Prostate gland (tissue), 2 donors: ENCODE results near the gene RTF1.

Experiments
- POLR2A ChIP-seq: fragments of 450-650 bp; IDR thresholded peaks from one replicate; pipeline ENCODE4 v1.6.1; 2016; ENCODE audit warnings: antibody characterized with exemption, mild to moderate bottlenecking
- TF ChIP-seq, protein P1 (sequence below), 4 experiments: fragments of 200-600 bp in 2 of 4; fragments of 450-650 bp in 2 of 4; sonication (generic) in 2 of 4; IDR thresholded peaks; 1 replicate in 3 of 4; 2 replicates in 1 of 4; pipeline ENCODE4 v1.5.1; 2016 to 2019; ENCODE audit warnings: antibody characterized with exemption in 4 of 4, mild to moderate bottlenecking in 2 of 4, moderate library complexity in 2 of 4

DNA sequence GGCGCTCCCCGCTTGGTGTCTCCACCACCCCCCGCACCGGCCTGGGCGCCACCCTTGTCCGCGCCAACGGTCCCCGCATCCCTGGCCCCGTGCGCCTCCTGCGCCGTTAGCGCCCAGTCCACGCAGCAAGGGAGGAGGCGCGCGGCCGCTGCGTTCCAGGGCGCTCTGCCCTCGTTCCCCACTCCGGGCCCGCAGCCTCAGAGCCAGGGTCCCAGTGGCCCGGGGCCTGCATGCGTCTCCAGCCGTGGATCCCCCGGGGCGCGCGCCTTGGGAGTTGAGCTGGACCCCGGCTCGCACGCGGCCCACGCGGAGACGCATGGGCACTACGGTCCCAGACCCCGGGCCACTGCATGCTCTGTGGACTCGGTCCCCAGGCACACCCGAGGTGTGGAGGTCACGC lies 69.4 kb downstream of the RTF1 start:
- TF ChIP-seq, protein P1, sequence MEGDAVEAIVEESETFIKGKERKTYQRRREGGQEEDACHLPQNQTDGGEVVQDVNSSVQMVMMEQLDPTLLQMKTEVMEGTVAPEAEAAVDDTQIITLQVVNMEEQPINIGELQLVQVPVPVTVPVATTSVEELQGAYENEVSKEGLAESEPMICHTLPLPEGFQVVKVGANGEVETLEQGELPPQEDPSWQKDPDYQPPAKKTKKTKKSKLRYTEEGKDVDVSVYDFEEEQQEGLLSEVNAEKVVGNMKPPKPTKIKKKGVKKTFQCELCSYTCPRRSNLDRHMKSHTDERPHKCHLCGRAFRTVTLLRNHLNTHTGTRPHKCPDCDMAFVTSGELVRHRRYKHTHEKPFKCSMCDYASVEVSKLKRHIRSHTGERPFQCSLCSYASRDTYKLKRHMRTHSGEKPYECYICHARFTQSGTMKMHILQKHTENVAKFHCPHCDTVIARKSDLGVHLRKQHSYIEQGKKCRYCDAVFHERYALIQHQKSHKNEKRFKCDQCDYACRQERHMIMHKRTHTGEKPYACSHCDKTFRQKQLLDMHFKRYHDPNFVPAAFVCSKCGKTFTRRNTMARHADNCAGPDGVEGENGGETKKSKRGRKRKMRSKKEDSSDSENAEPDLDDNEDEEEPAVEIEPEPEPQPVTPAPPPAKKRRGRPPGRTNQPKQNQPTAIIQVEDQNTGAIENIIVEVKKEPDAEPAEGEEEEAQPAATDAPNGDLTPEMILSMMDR (IDR thresholded peaks at IDR 0.05) = no peak
- TF ChIP-seq POLR2A = no peak
